Stomach smooth muscle (tissue), 2 donors: ENCODE results near the gene DENND5A.
"Not testable (repeated sequence)": the region's sequence is repeated elsewhere in the genome, so short reads cannot be mapped to it uniquely, and the experiment has no call there.

Experiments
- H3K27ac ChIP-seq: one replicate; pipeline ENCODE4 v1.7.0; 2013; ENCODE audit warnings: mild to moderate bottlenecking, low read length, inconsistent platforms
- H3K27me3 ChIP-seq, 2 donors: one replicate each; pipeline ENCODE4 v1.7.0; 2013; ENCODE audit warnings: low read length in 2 of 2; ENCODE audit not compliant: insufficient read depth in 2 of 2, control insufficient read depth in 1 of 2
- H3K36me3 ChIP-seq, 2 donors: one replicate each; pipeline ENCODE4 v1.7.0; 2013; ENCODE audit warnings: low read length in 2 of 2; ENCODE audit not compliant: control insufficient read depth in 2 of 2, insufficient read depth in 2 of 2
- H3K4me1 ChIP-seq: one replicate; pipeline ENCODE4 v1.7.0; 2013; ENCODE audit warnings: low read length; ENCODE audit not compliant: control insufficient read depth, insufficient read depth
- H3K4me3 ChIP-seq, 2 donors: one replicate each; pipeline ENCODE4 v1.7.0; 2013; ENCODE audit warnings: low read length in 2 of 2
- H3K9ac ChIP-seq, 2 donors: one replicate each; pipeline ENCODE4 v1.7.0; 2013; ENCODE audit warnings: low read length in 2 of 2, mild to moderate bottlenecking in 1 of 2
- H3K9me3 ChIP-seq, 2 donors: one replicate each; pipeline ENCODE4 v1.7.0; 2013; ENCODE audit warnings: low read length in 2 of 2; ENCODE audit not compliant: control insufficient read depth in 2 of 2
- donor health status: healthy.
- donor health status: Pancreatic carcinoma.

DENND5A gene

GRCh38 chr11:9177438-9178091, 87.6 kb downstream of the DENND5A start:
- Histone ChIP-seq H3K27me3 (no peaks in the 10 kb centered on the region), H3K9me3 (no peaks in the 10 kb centered on the region), H3K9ac (no peak overlapping the region), H3K27ac (no peak overlapping the region), H3K4me1 (no peaks in the 10 kb centered on the region), H3K4me3 (no peak overlapping the region), H3K36me3 (peaks cover 11 to 22% of the 10 kb centered on the region in 2 donors)

- Histone ChIP-seq H3K36me3 (peaks cover 11 to 24% of the 10 kb centered on the region in 2 donors), H3K27me3 (no peaks in the 10 kb centered on the region), H3K9ac (no peak overlapping the region), H3K27ac (no peak overlapping the region), H3K4me1 (no peaks in the 10 kb centered on the region), H3K4me3 (no peak overlapping the region), H3K9me3 (no peaks in the 10 kb centered on the region)
Measured at GRCh38 chr11:9176550-9176949, 88.6 kb downstream of the DENND5A start.

GRCh38 chr11:9176136-9176535, 89.0 kb downstream of the DENND5A start:
- peaks cover 11 to 24% of the 10 kb centered on the region in 2 donors for H3K36me3 ChIP-seq
- H3K27ac ChIP-seq: no peak overlapping the region

GRCh38 chr11:9172389-9172788, 92.8 kb downstream of the DENND5A start:
- no peak overlapping the region for H3K9ac ChIP-seq
- H3K9me3 ChIP-seq: no peaks in the 10 kb centered on the region
- H3K27me3 ChIP-seq: no peaks in the 10 kb centered on the region
- H3K27ac ChIP-seq: no peak overlapping the region
- H3K4me3 ChIP-seq: no peak overlapping the region
- H3K36me3 ChIP-seq: peaks cover 8 to 16% of the 10 kb centered on the region in 2 donors
- no peaks in the 10 kb centered on the region for H3K4me1 ChIP-seq

More at GRCh38 chr11:9176136-9176535, 89.0 kb downstream of the DENND5A start:
- Histone ChIP-seq H3K4me1 (no peaks in the 10 kb centered on the region), H3K4me3 (no peak overlapping the region), H3K9me3 (no peaks in the 10 kb centered on the region), H3K27me3 (no peaks in the 10 kb centered on the region), H3K9ac (no peak overlapping the region)

GRCh38 chr11:9170450-9170849, 94.7 kb downstream of the DENND5A start:
- Histone ChIP-seq H3K27me3 (no peaks in the 10 kb centered on the region), H3K36me3 (peaks cover 8 to 13% of the 10 kb centered on the region in 2 donors), H3K9me3 (no peaks in the 10 kb centered on the region), H3K9ac (no peak overlapping the region), H3K4me1 (no peaks in the 10 kb centered on the region), H3K4me3 (no peak overlapping the region), H3K27ac (no peak overlapping the region)

- Histone ChIP-seq H3K9me3 (no peaks in the 10 kb centered on the region), H3K4me3 (no peak overlapping the region), H3K27me3 (no peaks in the 10 kb centered on the region), H3K27ac (no peak overlapping the region), H3K4me1 (no peaks in the 10 kb centered on the region), H3K36me3 (peaks cover 8 to 15% of the 10 kb centered on the region in 2 donors), H3K9ac (no peak overlapping the region)
Measured at GRCh38 chr11:9169595-9170295, 95.4 kb downstream of the DENND5A start.

GRCh38 chr11:9161991-9162390, 103.2 kb downstream of the DENND5A start:
- not testable (repeated sequence) for H3K9ac ChIP-seq
- H3K36me3 ChIP-seq: peaks cover 12 to 21% of the 10 kb centered on the region in 2 donors

DNA sequence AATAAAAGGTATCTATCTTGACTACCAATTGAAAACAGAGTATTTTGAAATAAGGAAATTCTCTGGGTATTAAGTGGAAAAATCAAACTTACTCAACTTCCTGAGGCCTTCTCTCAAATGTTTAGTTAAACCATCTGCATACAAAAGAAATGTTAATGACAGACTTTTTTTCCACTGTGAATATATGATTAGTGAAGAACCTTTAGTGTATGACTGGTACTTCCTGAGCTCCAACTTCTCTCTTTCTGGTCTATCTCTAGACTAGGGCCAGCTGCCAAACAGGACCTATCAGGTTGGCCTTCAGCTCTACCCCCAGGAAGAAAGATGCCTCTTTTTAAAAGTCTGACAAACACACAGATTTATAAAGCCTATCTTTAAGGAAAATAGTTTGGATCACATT, 105.0 kb downstream of the DENND5A start:
- no peaks in the 10 kb centered on the region for H3K27me3 ChIP-seq
- no peaks in the 10 kb centered on the region for H3K9me3 ChIP-seq
- no peak overlapping the region for H3K27ac ChIP-seq
- H3K9ac ChIP-seq: no peak overlapping the region
- no peaks in the 10 kb centered on the region for H3K4me1 ChIP-seq
- H3K4me3 ChIP-seq: no peak overlapping the region
- peaks cover 15 to 16% of the 10 kb centered on the region in 2 donors for H3K36me3 ChIP-seq

More at GRCh38 chr11:9161991-9162390, 103.2 kb downstream of the DENND5A start:
- not testable (repeated sequence) for H3K4me1 ChIP-seq, H3K27ac ChIP-seq, H3K4me3 ChIP-seq, H3K9me3 ChIP-seq, H3K27me3 ChIP-seq

DNA sequence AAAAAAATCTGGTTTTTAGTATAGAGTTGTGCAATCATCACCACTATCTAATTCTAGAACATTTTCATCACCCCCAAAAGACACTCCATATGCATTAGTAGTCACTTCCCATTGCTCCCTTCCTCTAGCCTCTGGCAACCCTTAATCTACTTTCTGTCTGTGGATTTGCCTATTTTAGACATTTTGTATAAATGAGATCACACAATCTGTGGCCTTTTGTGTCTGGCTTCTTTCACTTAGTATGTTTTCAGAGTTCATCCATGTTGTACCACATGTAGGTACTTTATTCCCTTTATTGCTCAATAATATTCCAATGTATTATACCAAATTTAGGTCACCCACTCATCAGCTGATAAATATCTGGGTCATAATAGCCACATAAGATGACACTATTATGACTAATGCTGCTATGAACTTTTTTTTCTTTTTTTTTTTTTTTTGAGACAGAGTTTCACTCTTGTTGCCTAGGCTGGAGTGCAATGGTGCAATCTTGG, 106.2 kb downstream of the DENND5A start:
- H3K36me3 ChIP-seq: peaks cover 15 to 16% of the 10 kb centered on the region in 2 donors
- no peaks in the 10 kb centered on the region for H3K27me3 ChIP-seq
- H3K4me1 ChIP-seq: no peaks in the 10 kb centered on the region
- no peak overlapping the region for H3K9ac ChIP-seq
- no peak overlapping the region for H3K27ac ChIP-seq
- H3K4me3 ChIP-seq: no peak overlapping the region
- H3K9me3 ChIP-seq: no peaks in the 10 kb centered on the region

DNA sequence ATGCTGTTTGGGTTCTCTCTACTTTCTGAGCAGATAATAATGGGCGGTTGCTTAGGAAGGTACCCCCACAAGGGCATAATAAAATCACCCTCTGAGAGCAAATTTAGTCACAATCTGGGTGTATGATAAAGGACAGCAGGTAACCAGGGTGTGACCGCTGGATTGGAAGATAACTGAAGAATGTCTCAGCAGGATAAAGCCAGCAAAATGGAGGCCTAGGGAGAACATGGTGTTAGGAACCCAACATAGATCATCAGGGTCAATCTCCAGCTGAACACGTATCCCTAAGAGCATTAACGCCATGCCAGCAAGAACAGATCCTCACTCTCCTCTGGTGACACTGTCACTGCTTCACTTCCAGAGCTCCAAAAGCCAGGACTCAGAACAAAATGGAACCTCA, 109.2 kb downstream of the DENND5A start:
- Histone ChIP-seq H3K27me3 (no peaks in the 10 kb centered on the region), H3K4me1 (no peaks in the 10 kb centered on the region), H3K4me3 (no peak overlapping the region), H3K27ac (no peak overlapping the region), H3K9ac (no peak overlapping the region), H3K36me3 (peaks cover 20 to 30% of the 10 kb centered on the region in 2 donors), H3K9me3 (no peaks in the 10 kb centered on the region)

GRCh38 chr11:9153651-9154050, 111.5 kb downstream of the DENND5A start:
- H3K9ac ChIP-seq: no peak overlapping the region
- H3K9me3 ChIP-seq: no peaks in the 10 kb centered on the region
- peaks cover 34 to 40% of the 10 kb centered on the region in 2 donors for H3K36me3 ChIP-seq
- H3K27ac ChIP-seq: no peak overlapping the region
- no peak overlapping the region for H3K4me3 ChIP-seq
- H3K27me3 ChIP-seq: no peaks in the 10 kb centered on the region
- no peaks in the 10 kb centered on the region for H3K4me1 ChIP-seq
